Keratinocyte (primary cell): ENCODE data around the gene TAF6. TPM values are rescaled to one million over a fixed set of nuclear protein-coding genes. Genes with fewer than 3 reads are reported as not detected.

Experiments
- DNase-seq: peaks from one replicate; pipeline ENCODE4 v3.0.0-alpha.2; 2011; ENCODE audit warnings: low read depth, missing footprints, low spot score
- FAIRE-seq: peaks from 2 replicates; lab custom pipeline; 2011; peaks lifted over from hg19 to GRCh38; lab: Jason Lieb, UNC
- H2AFZ ChIP-seq: 2 replicates; pipeline ENCODE4 v1.6.0; 2012; ENCODE audit warnings: low read length, control low read depth, inconsistent platforms; ENCODE audit not compliant: control insufficient read depth
- H3K27ac ChIP-seq: 2 replicates; pipeline ENCODE4 v1.5.1; 2011; ENCODE audit warnings: low read length; ENCODE audit not compliant: control insufficient read depth, insufficient read depth
- H3K27me3 ChIP-seq: 3 replicates; pipeline ENCODE4 v1.6.0; 2011; ENCODE audit warnings: low read length; ENCODE audit not compliant: control insufficient read depth, insufficient read depth; ENCODE audit errors: extremely low read depth
- H3K36me3 ChIP-seq, 2 experiments: 2 replicates in 1 of 2; 3 replicates in 1 of 2; pipeline ENCODE4 v1.5.1; 2011; ENCODE audit warnings: low read length in 2 of 2, mild to moderate bottlenecking in 1 of 2; ENCODE audit not compliant: control insufficient read depth in 2 of 2, insufficient read depth in 2 of 2; ENCODE audit errors: extremely low read depth in 1 of 2
- H3K4me1 ChIP-seq: 3 replicates; pipeline ENCODE4 v1.5.1; 2011; ENCODE audit warnings: low read length; ENCODE audit not compliant: control insufficient read depth, insufficient read depth; ENCODE audit errors: extremely low read depth
- H3K4me2 ChIP-seq: 3 replicates; pipeline ENCODE4 v1.6.0; 2011; ENCODE audit warnings: low read depth, low read length; ENCODE audit not compliant: control insufficient read depth, insufficient read depth; ENCODE audit errors: extremely low read depth
- H3K4me3 ChIP-seq, 3 experiments: fragments of 200-600 bp in 1 of 3; sonication (generic) in 1 of 3; 2 replicates in 2 of 3; 3 replicates in 1 of 3; pipeline ENCODE4 v1.5.1; 2011 to 2016; ENCODE audit warnings: low read length in 3 of 3, mild to moderate bottlenecking in 3 of 3, control low read depth in 2 of 3, inconsistent platforms in 1 of 3, low read depth in 1 of 3, mixed read lengths in 1 of 3, mixed run types in 1 of 3, moderate library complexity in 1 of 3; ENCODE audit not compliant: control insufficient read depth in 2 of 3, insufficient read depth in 2 of 3; ENCODE audit errors: extremely low read depth in 1 of 3
- H3K79me2 ChIP-seq: 2 replicates; pipeline ENCODE4 v1.6.0; 2012; ENCODE audit warnings: low read length; ENCODE audit not compliant: control insufficient read depth, insufficient read depth
- H3K9ac ChIP-seq: 3 replicates; pipeline ENCODE4 v1.6.0; 2011; ENCODE audit warnings: low read length; ENCODE audit not compliant: control insufficient read depth, insufficient read depth; ENCODE audit errors: extremely low read depth
- H3K9me1 ChIP-seq: 3 replicates; pipeline ENCODE4 v1.6.0; 2011; ENCODE audit warnings: low read length; ENCODE audit not compliant: control insufficient read depth, insufficient read depth; ENCODE audit errors: extremely low read depth
- H3K9me3 ChIP-seq: 2 replicates; pipeline ENCODE4 v1.5.1; 2012; ENCODE audit warnings: low read depth, low read length; ENCODE audit not compliant: control insufficient read depth
- H4K20me1 ChIP-seq: 3 replicates; pipeline ENCODE4 v1.6.0; 2011; ENCODE audit warnings: low read length; ENCODE audit not compliant: control insufficient read depth, insufficient read depth; ENCODE audit errors: extremely low read depth
- EZH2 ChIP-seq: IDR thresholded peaks from one replicate; pipeline ENCODE4 v1.6.1; 2012; ENCODE audit warnings: inconsistent platforms, mild to moderate bottlenecking, low read length, moderate library complexity
- dilution Hi-C: fragments of 300-500 bp; cut with MboI; formaldehyde crosslinking; loops from one replicate; pipeline ENCODE4 v1.7.0; 2020; ENCODE audit warnings: low sequenced_read_pairs; ENCODE audit not compliant: extremely low pct_ligation_motif_present
- polyA plus RNA-seq, 5 experiments: library from polyadenylated mRNA; depleted of rRNA in 3 of 5; stranded (reverse) in 3 of 5; stranded (forward) in 1 of 5; unstranded in 1 of 5; fragments of >200 nt; gene quantifications; 1 replicate in 1 of 5; 2 replicates in 3 of 5; 3 replicates in 1 of 5; pipeline versions ENCODE4 v1.2.1 to v1.2.3, GENCODE V29; 2011 to 2012; ENCODE audit warnings: missing spikeins in 2 of 5, low read depth in 1 of 5, low replicate concordance in 1 of 5
- TF ChIP-seq, protein P1 (sequence below), 3 experiments: IDR thresholded peaks in 1 of 3; conservative IDR thresholded peaks in 1 of 3; optimal IDR thresholded peaks in 1 of 3; 2 replicates in 2 of 3; 3 replicates in 1 of 3; pipeline versions ENCODE3 to v1.5.1; 2011; ENCODE audit warnings: low read length in 3 of 3, mild to moderate bottlenecking in 3 of 3, moderate library complexity in 2 of 3, control low read depth in 1 of 3, inconsistent platforms in 1 of 3; ENCODE audit not compliant: insufficient read depth in 2 of 3; ENCODE audit errors: extremely low read depth in 1 of 3

The TAF6 gene
- polyA plus RNA-seq, 1 donor (not counting 4 experiments of a cell fraction or from before 2014, with no cell fraction given): 7.6 TPM

DNA sequence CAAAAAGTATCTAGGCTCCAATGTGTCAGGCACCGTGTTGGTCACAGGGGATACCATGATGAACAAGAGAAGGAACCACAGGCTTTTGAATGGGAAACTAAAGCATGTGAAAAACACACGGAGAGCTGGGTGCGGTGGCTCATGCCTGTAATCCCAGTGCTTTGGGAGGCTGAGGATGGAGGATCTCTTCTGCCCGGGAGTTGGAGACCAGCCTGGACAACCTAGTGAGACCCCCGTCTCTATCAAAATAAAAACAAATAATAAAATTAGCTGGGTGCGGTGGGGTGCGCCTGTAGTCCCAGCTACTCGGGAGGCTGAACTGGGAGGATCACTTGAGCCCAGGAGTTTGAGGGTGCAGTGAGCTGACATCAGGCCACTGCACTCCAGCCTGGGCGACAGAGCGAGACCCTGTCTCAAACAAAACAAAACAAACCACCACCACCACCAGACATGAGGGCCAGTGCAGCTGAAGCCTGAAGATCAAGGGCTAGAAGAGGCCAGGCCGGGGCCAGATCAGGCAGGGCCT, 31.0 kb downstream of the TAF6 start:
- no peaks in the 10 kb centered on the region for H3K9me3 ChIP-seq
- peaks cover 21 to 26% of the 10 kb centered on the region in 2 experiments for H3K36me3 ChIP-seq
- TF ChIP-seq, protein P1, sequence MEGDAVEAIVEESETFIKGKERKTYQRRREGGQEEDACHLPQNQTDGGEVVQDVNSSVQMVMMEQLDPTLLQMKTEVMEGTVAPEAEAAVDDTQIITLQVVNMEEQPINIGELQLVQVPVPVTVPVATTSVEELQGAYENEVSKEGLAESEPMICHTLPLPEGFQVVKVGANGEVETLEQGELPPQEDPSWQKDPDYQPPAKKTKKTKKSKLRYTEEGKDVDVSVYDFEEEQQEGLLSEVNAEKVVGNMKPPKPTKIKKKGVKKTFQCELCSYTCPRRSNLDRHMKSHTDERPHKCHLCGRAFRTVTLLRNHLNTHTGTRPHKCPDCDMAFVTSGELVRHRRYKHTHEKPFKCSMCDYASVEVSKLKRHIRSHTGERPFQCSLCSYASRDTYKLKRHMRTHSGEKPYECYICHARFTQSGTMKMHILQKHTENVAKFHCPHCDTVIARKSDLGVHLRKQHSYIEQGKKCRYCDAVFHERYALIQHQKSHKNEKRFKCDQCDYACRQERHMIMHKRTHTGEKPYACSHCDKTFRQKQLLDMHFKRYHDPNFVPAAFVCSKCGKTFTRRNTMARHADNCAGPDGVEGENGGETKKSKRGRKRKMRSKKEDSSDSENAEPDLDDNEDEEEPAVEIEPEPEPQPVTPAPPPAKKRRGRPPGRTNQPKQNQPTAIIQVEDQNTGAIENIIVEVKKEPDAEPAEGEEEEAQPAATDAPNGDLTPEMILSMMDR (optimal IDR thresholded peaks at IDR 0.05 in 1 of 3, IDR thresholded peaks at IDR 0.05 in 1 of 3, conservative IDR thresholded peaks at IDR 0.05 in 1 of 3; ENCODE audit: extremely low read depth in 1 of 3, insufficient read depth in 2 of 3, low read length in 3 of 3): no peak
- TF ChIP-seq EZH2: no peak
- H4K20me1 ChIP-seq: no peaks in the 10 kb centered on the region
- no peaks in the 10 kb centered on the region for H3K9me1 ChIP-seq
- peaks cover 27% of the 10 kb centered on the region for H3K4me1 ChIP-seq
- dilution Hi-C loops: no loop called here
- peak overlapping the region; percentile 90 for H3K9ac ChIP-seq
- peak overlapping the region; percentile 84 to 95 (median 89) for H3K4me3 ChIP-seq
- peak overlapping the region; percentile 74 for H2AFZ ChIP-seq
- H3K79me2 ChIP-seq: peaks cover 15% of the 10 kb centered on the region
- H3K4me2 ChIP-seq: peak overlapping the region; percentile 82
- H3K27me3 ChIP-seq: no peaks in the 10 kb centered on the region
- FAIRE-seq (no peak), DNase-seq (no peak)
- peak overlapping the region; percentile 85 for H3K27ac ChIP-seq

DNA sequence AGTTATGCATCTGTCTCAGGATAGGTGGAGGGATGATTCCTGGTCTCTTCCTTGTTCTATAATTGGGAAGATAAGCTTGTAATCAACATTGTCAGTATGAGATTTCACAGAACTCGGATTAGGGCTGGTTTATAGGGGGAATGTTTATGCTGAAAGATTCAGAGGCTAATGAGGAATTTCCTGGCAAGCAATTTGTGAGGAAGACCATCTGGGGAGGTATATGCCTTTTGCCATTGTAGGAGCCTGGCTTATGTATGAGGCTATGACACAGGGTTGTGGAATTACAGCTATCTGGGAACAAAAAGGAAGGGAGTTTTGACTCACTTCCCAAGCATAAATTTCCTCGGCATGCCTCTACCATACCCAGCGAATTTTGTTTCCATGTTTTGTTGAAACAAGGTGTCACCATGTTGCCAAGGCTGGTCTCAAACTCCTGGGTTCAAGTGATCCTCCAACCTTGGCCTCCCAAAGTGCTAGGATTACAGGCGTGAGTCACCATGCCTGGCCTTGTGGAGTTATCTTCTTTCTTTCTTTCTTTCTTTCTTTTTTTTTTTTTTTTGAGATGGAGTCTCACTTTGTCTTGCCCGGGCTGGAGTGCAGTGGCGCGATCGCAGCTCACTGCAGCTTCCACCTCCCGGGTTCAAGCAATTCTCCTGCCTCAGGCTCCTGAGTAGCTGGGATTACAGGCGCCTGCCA, 32.0 kb downstream of the TAF6 start:
- dilution Hi-C loops: no loop called here
- H3K79me2 ChIP-seq: peaks cover 15% of the 10 kb centered on the region
- peak; percentile 48 for DNase-seq
- no peaks in the 10 kb centered on the region for H3K9me1 ChIP-seq
- H3K27me3 ChIP-seq: no peaks in the 10 kb centered on the region
- TF ChIP-seq EZH2: no peak
- TF ChIP-seq, protein P1 (optimal IDR thresholded peaks at IDR 0.05 in 1 of 3, IDR thresholded peaks at IDR 0.05 in 1 of 3, conservative IDR thresholded peaks at IDR 0.05 in 1 of 3; ENCODE audit: extremely low read depth in 1 of 3, insufficient read depth in 2 of 3, low read length in 3 of 3): no peak
- H3K27ac ChIP-seq: peak overlapping the region; percentile 85
- peak overlapping the region; percentile 42 for H3K9ac ChIP-seq
- H3K4me2 ChIP-seq: peak overlapping the region; percentile 50
- H3K4me3 ChIP-seq: no peak overlapping the region
- peaks cover 14 to 18% of the 10 kb centered on the region in 2 experiments for H3K36me3 ChIP-seq
- peaks cover 30% of the 10 kb centered on the region for H3K4me1 ChIP-seq
- FAIRE-seq: peak; percentile 90
- no peaks in the 10 kb centered on the region for H3K9me3 ChIP-seq
- no peaks in the 10 kb centered on the region for H4K20me1 ChIP-seq
- H2AFZ ChIP-seq: peak overlapping the region; percentile 59
